ENCODE measurements around the gene TRIM66.

Gene TRIM66

DNA sequence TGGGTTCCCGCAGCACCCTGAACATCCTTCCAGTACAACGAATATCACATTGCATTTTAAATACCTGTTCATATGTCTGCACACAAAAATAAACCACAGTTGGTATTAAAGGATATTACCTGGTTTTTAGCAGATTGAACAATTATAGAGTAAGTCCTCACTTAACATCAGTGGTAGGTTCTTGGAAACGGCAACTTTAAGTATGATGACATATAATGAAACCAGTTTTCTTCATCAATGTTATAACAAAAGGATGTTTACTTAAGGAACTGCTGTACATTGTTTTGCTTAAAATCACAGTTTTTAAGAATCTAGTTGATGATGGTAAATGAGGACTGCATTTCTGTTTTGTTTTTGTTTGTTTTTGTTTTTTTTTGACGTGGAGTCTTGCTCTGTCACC lies 28.0 kb downstream of the TRIM66 start:
- DNase-seq (ENCODE audit: low read depth): no peak

DNA sequence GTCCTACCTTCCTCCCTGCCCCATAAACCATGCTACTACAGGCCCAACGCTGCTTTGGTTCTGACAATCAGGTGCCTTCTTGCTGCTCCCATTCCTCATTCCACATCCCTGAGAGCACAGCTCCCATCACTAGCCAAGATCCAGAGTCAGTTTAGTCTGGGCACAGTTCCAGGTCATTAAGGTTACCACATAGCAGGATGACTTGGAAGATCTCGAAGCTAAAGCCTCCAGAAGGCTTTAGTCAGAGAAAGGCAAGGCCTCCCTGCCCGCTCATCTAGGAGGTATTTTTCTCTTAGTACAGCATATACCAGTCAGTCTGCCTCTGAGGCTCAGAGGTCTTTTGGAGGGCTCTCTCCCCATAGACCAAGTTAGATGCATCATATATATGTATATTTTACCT lies 30.3 kb downstream of the TRIM66 start:
- peak; percentile 96 for DNase-seq (ENCODE audit: low read depth)

DNA sequence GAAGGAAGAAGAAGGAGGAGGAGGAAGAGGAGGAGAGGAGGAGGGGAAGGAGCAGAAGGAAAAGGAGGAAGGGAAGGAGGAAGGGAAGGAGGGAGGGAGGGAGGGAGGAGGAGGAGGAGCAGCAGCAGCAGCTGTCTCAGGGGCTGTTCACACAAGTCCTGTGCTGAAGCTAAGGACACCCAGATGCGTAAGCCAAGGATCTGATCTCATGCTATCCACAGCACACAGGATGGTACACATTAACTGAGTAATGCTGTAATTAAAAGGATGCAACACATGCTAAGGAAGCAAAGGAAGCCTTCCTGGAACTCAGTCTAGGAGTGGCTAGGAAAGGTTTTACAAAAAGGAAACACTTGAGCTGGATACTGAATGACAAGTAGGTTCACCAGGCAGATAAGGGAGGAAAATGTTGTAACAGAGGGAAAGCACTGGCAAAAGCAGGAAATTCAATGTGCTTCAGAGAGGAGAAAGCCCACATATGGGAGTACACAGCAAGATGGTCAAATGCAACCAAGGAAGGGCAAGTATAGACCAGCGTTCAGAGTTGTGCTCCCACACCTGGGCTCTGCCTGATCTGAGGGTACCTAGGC lies 32.0 kb downstream of the TRIM66 start:
- DNase-seq (ENCODE audit: low read depth): no peak

DNA sequence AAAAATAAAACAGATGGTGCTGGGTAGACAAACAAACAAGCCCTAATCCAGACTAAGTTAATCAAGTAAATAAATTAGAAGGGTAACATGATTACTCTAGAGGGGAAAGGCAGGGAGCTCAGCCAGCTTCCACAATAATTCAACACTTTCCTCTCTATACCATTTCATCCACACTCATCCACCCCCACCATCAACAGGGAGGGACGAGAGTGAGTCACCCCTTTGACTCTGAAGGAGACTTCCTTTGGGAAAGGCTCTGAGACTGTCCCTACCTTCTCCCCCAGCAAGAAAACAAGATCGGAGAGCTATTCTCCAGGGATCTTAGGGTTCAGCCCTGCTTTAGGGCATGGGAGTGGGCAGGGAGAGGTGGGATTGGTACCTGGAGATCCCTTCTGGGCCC lies 33.1 kb downstream of the TRIM66 start:
- DNase-seq (ENCODE audit: low read depth): peak; percentile 31

DNA sequence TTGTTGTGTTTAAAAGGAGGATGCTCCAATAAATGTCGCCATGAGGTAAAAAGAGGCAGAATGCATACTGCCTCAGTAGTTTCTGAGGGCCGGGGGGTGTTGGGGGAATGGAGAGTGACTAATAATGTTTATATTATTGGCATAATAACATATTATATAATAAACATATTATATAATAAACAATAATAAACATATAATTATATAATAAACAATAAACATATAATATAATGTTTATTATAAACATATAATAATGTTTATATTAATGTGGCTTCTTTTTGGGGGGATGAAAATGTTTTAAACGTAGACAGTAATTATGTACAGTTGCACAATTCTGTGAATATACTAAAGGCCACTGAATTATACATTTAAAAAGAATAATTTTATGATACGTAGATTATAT lies 35.6 kb downstream of the TRIM66 start:
- DNase-seq (ENCODE audit: low read depth): no peak

GRCh38 chr11:8642196-8642841 lies 40.1 kb downstream of the TRIM66 start:
- no peak for DNase-seq (ENCODE audit: low read depth)

DNA sequence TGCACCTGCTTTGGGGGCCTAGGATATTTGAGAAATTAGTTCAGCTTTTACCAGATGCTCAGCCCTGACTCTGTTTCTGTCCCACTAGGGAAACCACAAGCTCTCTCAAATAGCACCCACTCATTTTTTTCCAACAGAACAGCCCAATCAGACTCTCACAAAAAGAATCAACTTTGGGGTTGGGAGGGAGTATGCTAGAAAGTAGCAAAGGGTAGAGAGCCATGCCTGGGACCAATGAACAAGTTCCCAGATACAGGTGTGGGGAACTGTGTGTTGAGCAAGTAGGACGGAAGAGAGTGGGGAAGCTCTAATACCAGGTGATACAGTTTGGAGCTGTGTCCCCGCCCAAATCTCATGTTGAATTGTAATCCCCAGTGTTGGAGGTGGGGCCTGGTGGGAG lies 41.1 kb downstream of the TRIM66 start:
- no peak for DNase-seq (ENCODE audit: low read depth)

GRCh38 chr11:8640267-8640906 lies 42.1 kb downstream of the TRIM66 start:
- no peak for DNase-seq (ENCODE audit: low read depth)

DNA sequence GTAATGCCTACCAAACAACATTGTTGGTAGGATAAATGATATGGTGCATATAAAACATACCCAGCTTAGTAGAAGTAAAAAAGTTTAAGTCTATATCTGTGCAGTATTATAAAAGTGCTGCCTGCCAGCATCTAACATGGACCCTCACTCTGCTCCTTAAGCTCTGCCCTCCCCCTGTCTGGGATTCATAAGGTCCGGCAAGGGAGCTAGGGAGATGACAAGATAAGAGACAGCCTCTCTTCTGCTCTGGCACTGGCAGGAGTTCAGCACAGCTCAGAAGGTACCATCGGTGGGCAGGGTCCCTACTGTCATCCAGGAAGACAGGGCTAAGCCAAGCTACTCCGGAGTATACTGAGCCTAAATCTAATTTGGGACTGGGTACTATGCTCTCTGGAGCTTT lies 42.8 kb downstream of the TRIM66 start:
- DNase-seq (ENCODE audit: low read depth): no peak

DNA sequence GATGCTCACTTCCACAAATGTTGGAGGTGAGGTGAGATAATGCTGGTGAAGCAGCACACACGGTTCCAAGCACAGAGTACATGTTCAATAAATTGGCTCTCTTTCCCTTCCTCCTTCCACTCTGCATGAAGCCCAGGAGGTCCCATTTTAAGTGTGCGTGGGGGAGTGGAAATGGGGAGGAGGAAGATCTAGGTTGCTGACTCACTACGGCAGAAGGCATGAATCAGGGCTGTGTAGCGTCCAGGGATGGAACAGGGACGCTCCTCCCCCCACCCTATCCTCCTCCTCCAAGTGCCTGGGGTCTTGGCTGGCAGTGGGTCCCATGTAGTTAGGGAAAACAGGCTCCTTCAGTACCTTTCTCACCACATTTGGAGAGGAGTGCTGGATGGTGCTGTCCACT lies 44.2 kb downstream of the TRIM66 start:
- DNase-seq (ENCODE audit: low read depth): no peak

DNA sequence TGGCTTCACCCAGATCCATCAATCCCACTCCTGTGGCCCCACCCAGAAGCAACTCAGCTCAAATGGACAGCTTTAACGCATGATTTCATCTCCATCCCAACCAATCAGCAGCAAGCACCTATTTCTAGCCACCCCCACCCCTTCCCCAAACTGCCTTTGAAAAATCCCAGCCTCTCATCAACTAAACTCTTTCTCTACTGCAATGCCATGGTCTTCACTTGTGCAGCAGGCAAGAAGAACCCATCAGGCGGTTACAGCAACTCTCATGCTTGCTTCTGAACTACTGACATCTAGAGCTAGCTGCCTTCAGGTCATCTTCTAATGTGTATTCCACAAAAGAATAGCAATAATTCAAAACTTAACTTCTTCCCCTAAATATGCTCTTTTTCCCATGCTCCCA lies 46.3 kb downstream of the TRIM66 start:
- DNase-seq (ENCODE audit: low read depth): no peak

DNA sequence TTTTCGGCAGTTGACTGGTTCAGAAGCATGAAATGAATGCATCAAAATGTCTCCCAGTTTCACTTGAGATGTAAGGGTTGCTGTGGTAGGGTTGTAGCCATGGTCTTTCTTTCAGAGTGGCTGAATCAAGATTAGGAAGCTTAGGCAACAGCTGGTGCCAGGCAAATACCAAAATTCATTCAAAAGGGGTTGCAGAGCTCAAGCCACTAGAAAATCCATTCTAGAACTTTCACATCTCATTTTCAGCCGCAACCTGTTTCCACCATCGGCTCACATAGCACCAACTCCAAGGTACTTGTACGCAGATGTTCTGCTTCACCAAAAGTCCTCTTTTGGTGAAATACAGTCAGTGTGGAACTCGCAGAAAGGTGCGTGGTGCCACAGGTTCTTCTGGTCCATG lies 48.0 kb downstream of the TRIM66 start:
- DNase-seq (ENCODE audit: low read depth): no peak

GRCh38 chr11:8631395-8632118 lies 50.9 kb downstream of the TRIM66 start:
- DNase-seq (ENCODE audit: low read depth): peak; percentile 54

- no peak for DNase-seq (ENCODE audit: low read depth)
Observed at GRCh38 chr11:8624698-8625097, 57.8 kb downstream of the TRIM66 start.

- DNase-seq (ENCODE audit: low read depth): no peak
Observed at GRCh38 chr11:8621147-8621546, 61.3 kb downstream of the TRIM66 start.

DNA sequence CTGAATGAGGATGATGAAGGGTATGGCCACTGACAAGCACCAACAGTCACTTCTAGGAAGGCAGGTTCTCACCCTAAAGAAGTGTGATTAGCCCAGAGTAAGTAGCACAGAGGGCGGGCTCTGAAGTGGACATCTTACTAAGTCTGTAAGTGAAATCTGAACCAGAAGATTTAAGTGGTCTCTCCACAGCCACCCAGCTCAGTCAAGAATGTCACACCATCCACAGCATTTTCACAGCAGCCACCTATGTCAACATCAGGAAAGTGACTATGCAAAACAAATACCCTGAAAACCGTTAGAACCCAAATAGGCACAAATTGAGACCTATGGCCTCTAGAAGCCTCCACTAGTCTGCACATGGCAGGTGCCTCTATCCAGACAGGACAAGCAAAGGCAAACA lies 65.4 kb downstream of the TRIM66 start:
- DNase-seq (ENCODE audit: low read depth): no peak

DNA sequence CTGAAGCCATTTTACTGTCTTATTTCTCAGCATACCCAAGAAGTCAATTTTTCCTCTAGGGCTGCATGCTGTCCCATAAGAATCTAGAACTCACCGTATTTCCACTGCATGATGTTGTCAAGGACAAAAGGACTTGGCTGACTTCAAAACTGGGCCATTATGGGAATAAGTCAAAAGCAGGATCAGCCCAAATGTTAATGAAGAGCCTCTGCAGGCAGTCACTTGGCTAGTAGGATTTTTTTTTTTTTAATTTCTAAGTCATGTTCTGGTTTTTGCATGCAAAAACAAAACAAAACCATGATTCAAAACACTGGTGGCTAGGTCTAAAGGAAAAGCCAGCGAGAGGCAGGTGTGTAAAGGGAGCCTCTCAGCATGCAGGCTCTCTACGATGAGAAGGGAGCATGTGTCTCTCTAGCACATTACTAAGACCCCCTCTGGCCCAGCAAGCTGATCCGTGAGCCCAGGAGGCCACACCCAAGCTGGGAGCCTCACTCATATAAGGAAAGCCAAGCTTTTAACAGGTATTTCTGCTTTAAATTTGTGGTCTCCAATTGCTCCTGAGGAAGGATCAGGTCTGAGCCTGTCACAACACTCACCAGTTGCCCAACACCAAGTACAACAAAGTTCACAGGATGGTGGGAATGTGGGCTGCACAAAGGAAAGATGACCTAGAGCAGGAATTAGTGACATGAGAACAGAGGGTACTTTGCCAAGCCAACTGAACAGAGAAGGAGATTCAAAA lies 67.0 kb downstream of the TRIM66 start:
- DNase-seq (ENCODE audit: low read depth): no peak

DNA sequence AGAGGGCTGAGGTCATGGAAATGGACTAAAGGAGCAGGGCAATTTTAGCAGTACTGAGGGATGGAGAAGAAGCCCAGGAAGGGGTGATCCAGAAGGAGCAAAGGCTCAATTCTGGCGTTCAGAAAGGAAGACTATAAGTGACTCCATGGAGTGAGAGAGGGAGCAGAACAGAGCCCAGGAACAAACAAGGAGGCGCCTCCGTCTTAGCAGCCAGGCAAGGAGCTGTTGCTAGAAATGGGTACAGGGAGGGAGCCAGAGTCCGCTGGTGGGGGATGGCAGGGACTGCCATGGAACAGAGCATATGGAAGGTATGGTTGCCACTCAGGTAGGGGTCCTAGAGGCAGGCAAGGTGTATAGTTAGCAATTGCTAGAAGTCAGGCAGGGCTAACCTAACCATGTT lies 68.0 kb downstream of the TRIM66 start:
- DNase-seq (ENCODE audit: low read depth): no peak

DNA sequence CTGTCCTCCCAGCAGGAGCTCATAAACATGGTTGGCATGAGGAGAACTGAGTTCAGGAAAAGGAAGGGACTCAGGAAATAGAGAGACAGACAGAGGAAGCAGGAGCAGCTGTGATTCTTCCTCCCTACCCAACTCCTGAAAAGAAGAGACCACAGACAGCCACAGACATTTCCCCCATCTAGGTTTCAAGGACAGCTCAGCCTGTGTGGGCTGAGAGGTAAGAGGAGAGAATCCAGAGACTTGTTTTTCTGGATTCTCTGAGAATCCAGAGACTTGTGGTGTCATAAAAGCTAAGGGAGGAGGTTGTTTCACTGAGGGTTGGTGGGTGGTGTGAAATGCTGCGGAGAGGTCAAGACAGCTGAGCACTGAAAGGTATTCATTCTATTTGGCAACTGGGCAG lies 69.4 kb downstream of the TRIM66 start:
- DNase-seq (ENCODE audit: low read depth): no peak

- no peak for DNase-seq (ENCODE audit: low read depth)
Observed at GRCh38 chr11:8612522-8612921, 69.9 kb downstream of the TRIM66 start.

DNA sequence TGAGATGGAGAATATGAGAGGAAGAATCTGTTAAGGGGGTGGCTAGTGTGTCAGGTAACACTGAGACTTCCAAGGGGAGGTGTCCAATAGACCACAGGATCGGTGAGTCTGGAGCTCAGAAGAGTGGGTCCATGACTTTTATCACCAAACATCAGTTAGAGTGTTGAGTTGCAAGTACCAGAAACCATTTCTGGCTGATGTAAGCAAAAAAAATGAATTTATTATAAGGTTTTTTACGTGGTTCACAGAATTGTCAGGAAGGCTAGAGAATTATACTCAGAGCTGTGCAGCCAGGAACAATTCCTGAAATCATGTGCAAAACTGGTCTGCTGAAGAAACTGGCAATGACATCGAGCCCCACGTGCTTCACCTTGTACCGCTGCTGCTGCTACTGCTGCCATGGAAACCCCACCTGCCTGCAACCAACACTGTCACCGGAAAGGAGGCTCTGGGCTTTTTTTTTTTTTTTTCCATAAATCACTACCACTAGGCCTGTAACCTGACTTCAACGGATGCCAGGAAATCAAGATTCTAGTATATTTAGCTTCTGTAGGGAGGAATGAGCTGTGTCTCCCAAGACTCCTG lies 71.8 kb downstream of the TRIM66 start:
- no peak for DNase-seq (ENCODE audit: low read depth)

- DNase-seq (ENCODE audit: low read depth): peak; percentile 38
Observed at GRCh38 chr11:8608652-8609051, 73.8 kb downstream of the TRIM66 start.

Measured in stromal cell of bone marrow (primary cell).